Endothelial cell of umbilical vein (primary cell): ENCODE measurements around the gene SELENOO. TPM values are rescaled to one million over a fixed set of nuclear protein-coding genes. Genes with fewer than 3 reads are reported as not detected.

Experiments used
- BruUV-seq: library from RNA; stranded (reverse); fragments of 400-500 nt; replicated peaks from 2 replicates; lab custom pipeline; 2021; lab: Mats Ljungman, UMichigan
- CTCF ChIA-PET: fragments of 300-600, 350-600 bp; sonication (Branson Sonifier 250); formaldehyde crosslinking; loops from one replicate; lab custom pipeline; 2021; ENCODE audit warnings: antibody characterized with exemption, inconsistent platforms; lab: Charles Lee
- POLR2A ChIA-PET: fragments of 300-600, 350-600 bp; sonication (Branson Sonifier 250); formaldehyde crosslinking; loops from one replicate; lab custom pipeline; 2021; ENCODE audit warnings: antibody characterized with exemption, inconsistent platforms; lab: Charles Lee
- DNase-seq: peaks from one replicate; pipeline ENCODE4 v3.0.0-alpha.2; 2011; ENCODE audit warnings: low read depth, low spot score
- FAIRE-seq: peaks from 2 replicates; lab custom pipeline; 2011; peaks lifted over from hg19 to GRCh38; lab: Jason Lieb, UNC
- H2AFZ ChIP-seq: 2 replicates; pipeline ENCODE4 v1.6.0; 2012; ENCODE audit warnings: low read depth, low read length, control low read depth, inconsistent platforms
- H3K27ac ChIP-seq: 2 replicates; pipeline ENCODE4 v1.5.1; 2011; ENCODE audit warnings: low read depth, mild to moderate bottlenecking, control low read depth, low read length, moderate library complexity; ENCODE audit not compliant: insufficient read depth
- H3K27me3 ChIP-seq, 2 experiments: 2 replicates each; pipeline versions ENCODE4 v1.6.0 to v1.6.1; 2011; ENCODE audit warnings: low read length in 2 of 2, mixed read lengths in 1 of 2; ENCODE audit not compliant: control insufficient read depth in 2 of 2, insufficient read depth in 2 of 2
- H3K36me3 ChIP-seq, 2 experiments: 2 replicates in 1 of 2; 3 replicates in 1 of 2; pipeline ENCODE4 v1.5.1; 2011; ENCODE audit warnings: low read length in 2 of 2, mild to moderate bottlenecking in 1 of 2, moderate library complexity in 1 of 2; ENCODE audit not compliant: control insufficient read depth in 2 of 2, insufficient read depth in 2 of 2; ENCODE audit errors: extremely low read depth in 1 of 2
- H3K4me1 ChIP-seq: 3 replicates; pipeline ENCODE4 v1.5.1; 2011; ENCODE audit warnings: mild to moderate bottlenecking, low read length; ENCODE audit not compliant: control insufficient read depth, insufficient read depth; ENCODE audit errors: extremely low read depth
- H3K4me2 ChIP-seq: 2 replicates; pipeline ENCODE4 v1.6.1; 2011; ENCODE audit warnings: low read length, control low read depth, mixed read lengths; ENCODE audit not compliant: insufficient read depth
- H3K4me3 ChIP-seq, 3 experiments: fragments of 200-600 bp in 1 of 3; sonication (generic), shearing (Covaris generic) in 1 of 3; replicated peaks in 1 of 3; 2 replicates each; pipeline ENCODE4 v1.5.1; 2011 to 2016; ENCODE audit warnings: control low read depth in 3 of 3, low read length in 3 of 3, mild to moderate bottlenecking in 2 of 3, inconsistent platforms in 1 of 3, low read depth in 1 of 3, moderate library complexity in 1 of 3; ENCODE audit not compliant: insufficient read depth in 1 of 3
- H3K79me2 ChIP-seq: 2 replicates; pipeline ENCODE4 v1.6.0; 2012; ENCODE audit warnings: low read length, inconsistent platforms; ENCODE audit not compliant: control insufficient read depth, insufficient read depth
- H3K9ac ChIP-seq: replicated peaks from 2 replicates; pipeline ENCODE3; 2011; ENCODE audit warnings: low read length, control low read depth; ENCODE audit not compliant: insufficient read depth; ENCODE audit errors: extremely low read depth
- H3K9me1 ChIP-seq: replicated peaks from 3 replicates; pipeline ENCODE4 v1.6.0; 2011; ENCODE audit warnings: mild to moderate bottlenecking, low read length; ENCODE audit not compliant: control insufficient read depth, insufficient read depth; ENCODE audit errors: extremely low read depth
- H3K9me3 ChIP-seq: replicated peaks from 2 replicates; pipeline ENCODE4 v1.5.1; 2012; ENCODE audit warnings: low read length, inconsistent platforms; ENCODE audit not compliant: control insufficient read depth, insufficient read depth
- H4K20me1 ChIP-seq: replicated peaks from 2 replicates; pipeline ENCODE3; 2011; ENCODE audit warnings: mild to moderate bottlenecking, low read length; ENCODE audit not compliant: control insufficient read depth, insufficient read depth; ENCODE audit errors: extremely low read depth
- CTCF ChIP-seq, 2 donors: IDR thresholded peaks; 1 replicate in 1 of 2; 2 replicates in 1 of 2; pipeline ENCODE4 v1.5.1; 2011; ENCODE audit warnings: low read length in 2 of 2, mild to moderate bottlenecking in 2 of 2, moderate library complexity in 2 of 2, control low read depth in 1 of 2, inconsistent platforms in 1 of 2, low read depth in 1 of 2; ENCODE audit not compliant: insufficient read depth in 1 of 2; ENCODE audit errors: extremely low read depth in 1 of 2
- FOS ChIP-seq: IDR thresholded peaks from 2 replicates; pipeline ENCODE4 v1.6.1; 2011; ENCODE audit warnings: mild to moderate bottlenecking, low read length, moderate library complexity, borderline replicate concordance; ENCODE audit not compliant: insufficient read depth
- MYC ChIP-seq: IDR thresholded peaks from one replicate; pipeline ENCODE4 v1.6.1; 2011; ENCODE audit warnings: mild to moderate bottlenecking, low read depth, low read length
- POLR2A ChIP-seq: IDR thresholded peaks from 2 replicates; pipeline ENCODE4 v1.6.1; 2012; ENCODE audit warnings: low read depth, mild to moderate bottlenecking, control low read depth, low read length
- dilution Hi-C: fragments of 300-500 bp; cut with MboI; formaldehyde crosslinking; loops from one replicate; pipeline ENCODE4 v1.15.0; 2019; ENCODE audit warnings: low sequenced_read_pairs; ENCODE audit not compliant: extremely low pct_ligation_motif_present
- intact Hi-C: fragments of 100-400 bp; cut with micrococcal nuclease; formaldehyde crosslinking; loops from one replicate; pipeline ENCODE4 v1.10.0; 2022
- polyA plus RNA-seq, 4 experiments: library from polyadenylated mRNA; depleted of rRNA in 3 of 4; stranded (reverse) in 3 of 4; unstranded in 1 of 4; fragments of >200 nt; gene quantifications; 2 replicates each; pipeline versions ENCODE4 v1.2.1 to v1.2.3, GENCODE V29; 2011 to 2012; ENCODE audit warnings: missing spikeins in 1 of 4
- total RNA-seq: library from RNA; stranded (reverse); gene quantifications from 2 replicates; pipeline ENCODE4 v1.2.3, GENCODE V29; 2021
- TF ChIP-seq, protein P1 (sequence below): IDR thresholded peaks from 2 replicates; pipeline ENCODE4 v1.6.1; 2011; ENCODE audit not compliant: insufficient read depth, insufficient read length

SELENOO gene
- total and polyA plus RNA-seq, 2 donors (not counting 3 experiments of a cell fraction or from before 2014, with no cell fraction given) = 24.1 to 37.5 TPM

- H3K79me2 ChIP-seq = no peaks in the 10 kb centered on the region
- POLR2A ChIA-PET = no interaction called here
These were observed 39.9 kb upstream of the SELENOO start for GRCh38 chr22:50160947-50161346.

More at GRCh38 chr22:50160947-50161346, 39.9 kb upstream of the SELENOO start:
- H3K9me1 ChIP-seq = no peaks in the 10 kb centered on the region
- H4K20me1 ChIP-seq = no peaks in the 10 kb centered on the region
- no peak overlapping the region for H3K27ac ChIP-seq
- H3K4me1 ChIP-seq = no peaks in the 10 kb centered on the region
- H3K36me3 ChIP-seq = peaks cover 18 to 32% of the 10 kb centered on the region in 2 experiments
- intact Hi-C loops = no loop called here
- DNase-seq (no peak), FAIRE-seq (no peak)
- dilution Hi-C loops = no loop called here
- TF ChIP-seq CTCF (IDR thresholded peaks at IDR 0.05; ENCODE audit: extremely low read depth in 1 of 2, insufficient read depth in 1 of 2, low read depth in 1 of 2, low read length in 2 of 2) (no peak), FOS (no peak), POLR2A (no peak), MYC (no peak)
- TF ChIP-seq, protein P1, sequence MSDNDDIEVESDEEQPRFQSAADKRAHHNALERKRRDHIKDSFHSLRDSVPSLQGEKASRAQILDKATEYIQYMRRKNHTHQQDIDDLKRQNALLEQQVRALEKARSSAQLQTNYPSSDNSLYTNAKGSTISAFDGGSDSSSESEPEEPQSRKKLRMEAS = no peak
- CTCF ChIA-PET = no interaction called here
- no peak overlapping the region for H3K4me3 ChIP-seq
- BruUV-seq = no TSS peak
- no peaks in the 10 kb centered on the region for H3K27me3 ChIP-seq
- H3K9ac ChIP-seq = no peak overlapping the region
- no peaks in the 10 kb centered on the region for H3K9me3 ChIP-seq
- H2AFZ ChIP-seq = no peak overlapping the region
- no peak overlapping the region for H3K4me2 ChIP-seq
